ENCODE results near the gene CXCR5. TPM values are rescaled to one million over a fixed set of nuclear protein-coding genes. Genes with fewer than 3 reads are reported as not detected.
"Not testable (repeated sequence)": the region's sequence is repeated elsewhere in the genome, so short reads cannot be mapped to it uniquely, and the experiment has no call there.

CXCR5 gene
- total RNA-seq, 1 donor from 2014 or later: not detected

- FAIRE-seq: no peak
- Histone ChIP-seq H3K27me3 (ENCODE audit: control insufficient read depth, insufficient read depth, low read length) (no peaks in the 10 kb centered on the region), H3K36me3 (ENCODE audit: control insufficient read depth, insufficient read depth, low read length) (no peaks in the 10 kb centered on the region), H3K4me3 (ENCODE audit: low read depth, low read length) (no peak overlapping the region)
- no peak for TF ChIP-seq CTCF (IDR thresholded peaks at IDR 0.05; ENCODE audit: insufficient read depth, low read length, severe bottlenecking)
- DNase-seq (ENCODE audit: low read depth): peak; percentile 58
Observed at GRCh38 chr11:118842369-118842768, 41.3 kb upstream of the CXCR5 start.

GRCh38 chr11:118842843-118843242 is 40.8 kb upstream of the CXCR5 start:
- FAIRE-seq; H3K27me3 ChIP-seq (ENCODE audit: control insufficient read depth, insufficient read depth, low read length); H3K4me3 ChIP-seq (ENCODE audit: low read depth, low read length); DNase-seq (ENCODE audit: low read depth); H3K36me3 ChIP-seq (ENCODE audit: control insufficient read depth, insufficient read depth, low read length): not testable (repeated sequence)

- no peaks in the 10 kb centered on the region for H3K27me3 ChIP-seq (ENCODE audit: control insufficient read depth, insufficient read depth, low read length)
- DNase-seq (ENCODE audit: low read depth) (no peak), FAIRE-seq (no peak)
- no peak for TF ChIP-seq CTCF (IDR thresholded peaks at IDR 0.05; ENCODE audit: insufficient read depth, low read length, severe bottlenecking)
- H3K4me3 ChIP-seq (ENCODE audit: low read depth, low read length): no peak overlapping the region
- H3K36me3 ChIP-seq (ENCODE audit: control insufficient read depth, insufficient read depth, low read length): no peaks in the 10 kb centered on the region
Observed at GRCh38 chr11:118843565-118843964, 40.1 kb upstream of the CXCR5 start.

- Histone ChIP-seq H3K36me3 (ENCODE audit: control insufficient read depth, insufficient read depth, low read length) (no peaks in the 10 kb centered on the region), H3K27me3 (ENCODE audit: control insufficient read depth, insufficient read depth, low read length) (no peaks in the 10 kb centered on the region), H3K4me3 (ENCODE audit: low read depth, low read length) (no peak overlapping the region)
- DNase-seq (ENCODE audit: low read depth) (peak; percentile 93), FAIRE-seq (no peak)
- no peak for TF ChIP-seq CTCF (IDR thresholded peaks at IDR 0.05; ENCODE audit: insufficient read depth, low read length, severe bottlenecking)
Observed at GRCh38 chr11:118845369-118845768, 38.3 kb upstream of the CXCR5 start.

GRCh38 chr11:118846181-118846935 is 37.3 kb upstream of the CXCR5 start:
- DNase-seq (ENCODE audit: low read depth) (no peak), FAIRE-seq (no peak)
- Histone ChIP-seq H3K36me3 (ENCODE audit: control insufficient read depth, insufficient read depth, low read length) (no peaks in the 10 kb centered on the region), H3K4me3 (ENCODE audit: low read depth, low read length) (no peak overlapping the region), H3K27me3 (ENCODE audit: control insufficient read depth, insufficient read depth, low read length) (no peaks in the 10 kb centered on the region)
- no peak for TF ChIP-seq CTCF (IDR thresholded peaks at IDR 0.05; ENCODE audit: insufficient read depth, low read length, severe bottlenecking)

- DNase-seq (ENCODE audit: low read depth) (no peak), FAIRE-seq (no peak)
- Histone ChIP-seq H3K4me3 (ENCODE audit: low read depth, low read length) (no peak overlapping the region), H3K36me3 (ENCODE audit: control insufficient read depth, insufficient read depth, low read length) (no peaks in the 10 kb centered on the region), H3K27me3 (ENCODE audit: control insufficient read depth, insufficient read depth, low read length) (no peaks in the 10 kb centered on the region)
- TF ChIP-seq CTCF (IDR thresholded peaks at IDR 0.05; ENCODE audit: insufficient read depth, low read length, severe bottlenecking): no peak
Observed at GRCh38 chr11:118849825-118850224, 33.9 kb upstream of the CXCR5 start.

Measured in bronchial epithelial cell (primary cell).